Activated CD8-positive, alpha-beta memory T cell treated with anti-CD3 and anti-CD28 coated beads, Interleukin-2, amount 10 ng/mL, durations not matched to agents 7 days and 5 days (primary cell): Measurements from ENCODE around the gene PIP4K2A. TPM values are rescaled to one million over a fixed set of nuclear protein-coding genes. Genes with fewer than 3 reads are reported as not detected.

ENCODE experiments used
- ATAC-seq: fragments of 150-1000 bp; cut with Tn5 transposase; one replicate; pipeline ENCODE4 v1.10.0; 2021; ENCODE audit warnings: moderate library complexity
- CTCF ChIA-PET: fragments of 350-600 bp; sonication (Branson Sonifier 250); formaldehyde crosslinking; loops from one replicate; lab custom pipeline; 2021; ENCODE audit warnings: antibody characterized with exemption; lab: Charles Lee
- DNase-seq: peaks from one replicate; pipeline ENCODE4 v3.0.0-alpha.2; 2020
- H3K27ac Mint-ChIP-seq: one replicate; pipeline ENCODE4 v1.8.0; 2021; ENCODE audit warnings: mild to moderate bottlenecking, mixed read lengths
- H3K27me3 Mint-ChIP-seq: one replicate; pipeline ENCODE4 v1.8.0; 2021; ENCODE audit warnings: mixed read lengths
- H3K36me3 Mint-ChIP-seq: one replicate; pipeline ENCODE4 v1.8.0; 2021; ENCODE audit warnings: mild to moderate bottlenecking, mixed read lengths
- H3K4me1 Mint-ChIP-seq: one replicate; pipeline ENCODE4 v1.8.0; 2021; ENCODE audit warnings: mixed read lengths
- H3K4me3 Mint-ChIP-seq: one replicate; pipeline ENCODE4 v1.8.0; 2021; ENCODE audit warnings: mild to moderate bottlenecking, moderate library complexity, mixed read lengths
- H3K9me3 Mint-ChIP-seq: one replicate; pipeline ENCODE4 v1.8.0; 2022; ENCODE audit warnings: low read depth, mixed read lengths
- total RNA-seq, 2 experiments: library from RNA; stranded (reverse); gene quantifications; one replicate each; pipeline ENCODE4 v1.2.3, GENCODE V29; 2021

Gene PIP4K2A
- total RNA-seq, 2 experiments from 2014 or later, result 129 to 136 TPM

- Mint-ChIP-seq H3K36me3 (peaks cover 6% of the 10 kb centered on the region), H3K4me1 (peaks cover 74% of the 10 kb centered on the region), H3K4me3 (peak overlapping the region; percentile 76), H3K27me3 (no peaks in the 10 kb centered on the region), H3K9me3 (no peaks in the 10 kb centered on the region), H3K27ac (peak overlapping the region; percentile 90)
- DNase-seq, result no peak
- CTCF ChIA-PET, result interaction anchor here (0.9 to 2.0 kb wide), 4 partner anchors 9 to 92 kb away, joined by 3 to 6 read pairs (median 4); no protein-coding TSS in a partner anchor
- ATAC-seq, result no peak
Observed at GRCh38 chr10:22667093-22667480, 47.3 kb downstream of the PIP4K2A start.

- peaks cover 75% of the 10 kb centered on the region for H3K4me1 Mint-ChIP-seq
- peak; percentile 84 for DNase-seq
- no peaks in the 10 kb centered on the region for H3K9me3 Mint-ChIP-seq
- peak; percentile 89 for ATAC-seq
- CTCF ChIA-PET, result interaction anchor here (0.7 to 2.0 kb wide), 6 partner anchors 8 to 62 kb away, joined by 3 to 6 read pairs (median 3); no protein-coding TSS in a partner anchor
- H3K27me3 Mint-ChIP-seq, result no peaks in the 10 kb centered on the region
- H3K27ac Mint-ChIP-seq, result peak overlapping the region; percentile 90
- H3K36me3 Mint-ChIP-seq, result peaks cover 7% of the 10 kb centered on the region
- peak overlapping the region; percentile 76 for H3K4me3 Mint-ChIP-seq
Observed at GRCh38 chr10:22666287-22667092, 47.9 kb downstream of the PIP4K2A start.

GRCh38 chr10:22665329-22665728, 49.0 kb downstream of the PIP4K2A start:
- ATAC-seq, result no peak
- no peaks in the 10 kb centered on the region for H3K9me3 Mint-ChIP-seq
- H3K27ac Mint-ChIP-seq, result no peak overlapping the region
- peaks cover 6% of the 10 kb centered on the region for H3K36me3 Mint-ChIP-seq
- no peaks in the 10 kb centered on the region for H3K27me3 Mint-ChIP-seq
- CTCF ChIA-PET, result interaction anchor here (1.1 to 1.2 kb wide), 2 partner anchors 10 to 16 kb away, joined by 3 to 4 read pairs; no protein-coding TSS in a partner anchor
- H3K4me1 Mint-ChIP-seq, result peaks cover 74% of the 10 kb centered on the region
- no peak overlapping the region for H3K4me3 Mint-ChIP-seq
- DNase-seq, result no peak

GRCh38 chr10:22662733-22663330, 51.5 kb downstream of the PIP4K2A start:
- Mint-ChIP-seq H3K4me3 (no peak overlapping the region), H3K27me3 (no peaks in the 10 kb centered on the region), H3K4me1 (peaks cover 70% of the 10 kb centered on the region), H3K9me3 (no peaks in the 10 kb centered on the region), H3K27ac (no peak overlapping the region), H3K36me3 (peaks cover 2% of the 10 kb centered on the region)
- DNase-seq (no peak), ATAC-seq (no peak)
- CTCF ChIA-PET, result interaction anchor here (1.0 to 1.6 kb wide), 4 partner anchors 15 to 45 kb away, joined by 3 read pairs; no protein-coding TSS in a partner anchor

- Mint-ChIP-seq H3K27ac (peak overlapping the region; percentile 62), H3K36me3 (peaks cover 12% of the 10 kb centered on the region), H3K4me3 (no peak overlapping the region), H3K27me3 (no peaks in the 10 kb centered on the region), H3K4me1 (peaks cover 78% of the 10 kb centered on the region), H3K9me3 (no peaks in the 10 kb centered on the region)
- ATAC-seq (no peak), DNase-seq (no peak)
- CTCF ChIA-PET, result interaction anchor here (2.4 to 2.9 kb wide), 2 partner anchors 10 to 13 kb away, joined by 6 to 11 read pairs; no protein-coding TSS in a partner anchor
Observed at GRCh38 chr10:22659866-22660265, 54.5 kb downstream of the PIP4K2A start.

GRCh38 chr10:22658745-22659410, 55.5 kb downstream of the PIP4K2A start:
- Mint-ChIP-seq H3K9me3 (no peaks in the 10 kb centered on the region), H3K4me3 (no peak overlapping the region), H3K4me1 (peaks cover 83% of the 10 kb centered on the region), H3K27ac (peak overlapping the region; percentile 88), H3K27me3 (no peaks in the 10 kb centered on the region), H3K36me3 (peaks cover 12% of the 10 kb centered on the region)
- DNase-seq (no peak), ATAC-seq (no peak)
- CTCF ChIA-PET, result interaction anchor here (1.0 to 2.9 kb wide), 8 partner anchors 8 to 85 kb away, joined by 3 to 11 read pairs (median 6); no protein-coding TSS in a partner anchor

- peak overlapping the region; percentile 88 for H3K27ac Mint-ChIP-seq
- peak overlapping the region; percentile 53 for H3K4me3 Mint-ChIP-seq
- peaks cover 19% of the 10 kb centered on the region for H3K36me3 Mint-ChIP-seq
- H3K4me1 Mint-ChIP-seq, result peaks cover 88% of the 10 kb centered on the region
- H3K27me3 Mint-ChIP-seq, result no peaks in the 10 kb centered on the region
- no peak for DNase-seq
- CTCF ChIA-PET, result interaction anchor here (1.0 to 2.9 kb wide), 10 partner anchors 8 to 84 kb away, joined by 3 to 11 read pairs (median 5); no protein-coding TSS in a partner anchor
- ATAC-seq, result no peak
- H3K9me3 Mint-ChIP-seq, result no peaks in the 10 kb centered on the region
Observed at GRCh38 chr10:22657566-22658225, 56.7 kb downstream of the PIP4K2A start.

GRCh38 chr10:22657024-22657423, 57.4 kb downstream of the PIP4K2A start:
- H3K27ac Mint-ChIP-seq, result peak overlapping the region; percentile 88
- H3K27me3 Mint-ChIP-seq, result no peaks in the 10 kb centered on the region
- H3K4me3 Mint-ChIP-seq, result no peak overlapping the region
- peaks cover 23% of the 10 kb centered on the region for H3K36me3 Mint-ChIP-seq
- DNase-seq, result no peak
- no peak for ATAC-seq
- H3K4me1 Mint-ChIP-seq, result peaks cover 89% of the 10 kb centered on the region
- no peaks in the 10 kb centered on the region for H3K9me3 Mint-ChIP-seq
- CTCF ChIA-PET, result interaction anchor here (1.0 to 2.9 kb wide), 8 partner anchors 8 to 83 kb away, joined by 3 to 11 read pairs (median 4); no protein-coding TSS in a partner anchor

GRCh38 chr10:22656036-22656435, 58.3 kb downstream of the PIP4K2A start:
- Mint-ChIP-seq H3K27me3 (no peaks in the 10 kb centered on the region), H3K4me1 (peaks cover 91% of the 10 kb centered on the region), H3K27ac (peak overlapping the region; percentile 88), H3K36me3 (peaks cover 28% of the 10 kb centered on the region), H3K4me3 (peak overlapping the region; percentile 39), H3K9me3 (no peaks in the 10 kb centered on the region)
- CTCF ChIA-PET, result interaction anchor here (0.7 to 2.5 kb wide), 12 partner anchors 9 to 335 kb away, joined by 3 to 8 read pairs (median 4); no protein-coding TSS in a partner anchor
- no peak for ATAC-seq
- DNase-seq, result no peak

- Mint-ChIP-seq H3K27me3 (no peaks in the 10 kb centered on the region), H3K9me3 (no peaks in the 10 kb centered on the region), H3K27ac (peak overlapping the region; percentile 88), H3K4me1 (peaks cover 92% of the 10 kb centered on the region), H3K36me3 (peaks cover 28% of the 10 kb centered on the region), H3K4me3 (peak overlapping the region; percentile 39)
- CTCF ChIA-PET, result interaction anchor here (0.9 to 2.5 kb wide), 14 partner anchors 10 to 80 kb away, joined by 3 to 8 read pairs (median 4); no protein-coding TSS in a partner anchor
- DNase-seq (no peak), ATAC-seq (peak; percentile 62)
Observed at GRCh38 chr10:22655312-22655981, 58.9 kb downstream of the PIP4K2A start.

GRCh38 chr10:22652988-22653481, 61.3 kb downstream of the PIP4K2A start:
- Mint-ChIP-seq H3K27ac (peak overlapping the region; percentile 97), H3K36me3 (peaks cover 30% of the 10 kb centered on the region), H3K9me3 (no peaks in the 10 kb centered on the region), H3K4me3 (peak overlapping the region; percentile 51), H3K27me3 (no peaks in the 10 kb centered on the region), H3K4me1 (peaks cover 96% of the 10 kb centered on the region)
- CTCF ChIA-PET, result interaction anchor here (1.0 kb wide), 1 partner anchor 52 kb away, joined by 3 read pairs; no protein-coding TSS in a partner anchor
- no peak for DNase-seq
- peak; percentile 49 for ATAC-seq
